BLaER1 treated with 17β-estradiol and CSF1 and Interleukin-3, amounts not matched to agents 10 nM and 100 nM (cell line): ENCODE results near the gene HESX1.

Experiments used
- H3K27ac ChIP-seq, 11 experiments: shearing (Covaris generic); formaldehyde crosslinking; 2 replicates each; pipeline ENCODE4 v1.8.1; 2022
- H3K27me3 ChIP-seq, 11 experiments: shearing (Covaris generic); formaldehyde crosslinking; 2 replicates each; pipeline ENCODE4 v1.8.1; 2022
- H3K36me3 ChIP-seq, 11 experiments: shearing (Covaris generic); formaldehyde crosslinking; 2 replicates each; pipeline ENCODE4 v1.8.1; 2022
- H3K4me1 ChIP-seq, 10 experiments: shearing (Covaris generic); formaldehyde crosslinking; 2 replicates each; pipeline ENCODE4 v1.8.1; 2022
- H3K4me2 ChIP-seq, 11 experiments: shearing (Covaris generic); formaldehyde crosslinking; 2 replicates each; pipeline ENCODE4 v1.8.1; 2022
- H3K4me3 ChIP-seq, 10 experiments: shearing (Covaris generic); formaldehyde crosslinking; 2 replicates each; pipeline ENCODE4 v1.8.1; 2022
- H3K9ac ChIP-seq, 11 experiments: shearing (Covaris generic); formaldehyde crosslinking; 2 replicates each; pipeline ENCODE4 v1.8.1; 2022
- H3K9me3 ChIP-seq, 11 experiments: shearing (Covaris generic); formaldehyde crosslinking; replicated peaks in 1 of 11; 2 replicates each; pipeline ENCODE4 v1.8.1; 2022
- H4K20me1 ChIP-seq, 11 experiments: shearing (Covaris generic); formaldehyde crosslinking; 2 replicates each; pipeline ENCODE4 v1.8.1; 2022
- Cebpa-rat ChIP-seq, 11 experiments: shearing (Covaris generic); IDR thresholded peaks; 2 replicates each; pipeline ENCODE4 v1.8.1; 2022

HESX1 gene

GRCh38 chr3:57199895-57200297 is at the start of gene HESX1:
TSS of gene HESX1 (minus strand) at chr3:57199978. CDS start at chr3:57199918, 60 bp downstream.
- no peak within 1 kb of the TSS for H3K27ac ChIP-seq
- H3K27me3 ChIP-seq, result no peaks in the 10 kb centered on the region
- H3K9ac ChIP-seq, result no peak within 1 kb of the TSS

DNA sequence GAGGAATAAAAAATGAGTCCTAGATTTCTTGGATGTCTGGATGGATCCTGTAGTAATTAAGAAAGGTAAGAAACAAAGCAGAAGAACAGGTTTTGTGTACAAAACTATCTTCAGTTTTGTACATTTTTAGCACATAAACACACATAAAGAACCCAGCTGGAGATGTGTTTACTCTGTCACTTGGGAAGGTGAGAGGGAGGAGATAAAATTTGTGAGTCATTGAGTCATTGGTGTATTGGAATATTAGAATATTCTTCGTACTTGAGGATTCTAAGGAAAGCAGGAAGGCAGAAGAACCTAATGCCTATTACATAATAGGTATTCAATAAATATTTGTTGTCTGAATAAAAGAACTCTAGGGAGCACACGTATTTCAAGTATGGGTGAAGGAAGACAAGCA is 45.2 kb upstream of the HESX1 start:
- Histone ChIP-seq H3K27me3 (no peaks in the 10 kb centered on the region), H3K4me1 (peaks cover 0 to 12% (median 0%) of the 10 kb centered on the region in 10 experiments; a peak in 1 of 20 replicates), H3K9me3 (no peaks in the 10 kb centered on the region), H3K36me3 (peaks cover 81 to 100% (median 97%) of the 10 kb centered on the region in 11 experiments), H4K20me1 (no peaks in the 10 kb centered on the region; a peak in 1 of 22 replicates), H3K4me2 (no peak overlapping the region), H3K27ac (no peak overlapping the region), H3K9ac (no peak overlapping the region), H3K4me3 (no peak overlapping the region)
- no peak for TF ChIP-seq Cebpa-rat (IDR thresholded peaks at IDR 0.05)

More at GRCh38 chr3:57199895-57200297, at the start of gene HESX1:
- no peak for TF ChIP-seq Cebpa-rat (IDR thresholded peaks at IDR 0.05)
- Histone ChIP-seq H3K36me3 (no peaks in the 10 kb centered on the region), H3K9me3 (no peaks in the 10 kb centered on the region), H3K4me1 (no peaks in the 10 kb centered on the region), H3K4me3 (no peak within 1 kb of the TSS), H4K20me1 (no peaks in the 10 kb centered on the region), H3K4me2 (no peak within 1 kb of the TSS)

DNA sequence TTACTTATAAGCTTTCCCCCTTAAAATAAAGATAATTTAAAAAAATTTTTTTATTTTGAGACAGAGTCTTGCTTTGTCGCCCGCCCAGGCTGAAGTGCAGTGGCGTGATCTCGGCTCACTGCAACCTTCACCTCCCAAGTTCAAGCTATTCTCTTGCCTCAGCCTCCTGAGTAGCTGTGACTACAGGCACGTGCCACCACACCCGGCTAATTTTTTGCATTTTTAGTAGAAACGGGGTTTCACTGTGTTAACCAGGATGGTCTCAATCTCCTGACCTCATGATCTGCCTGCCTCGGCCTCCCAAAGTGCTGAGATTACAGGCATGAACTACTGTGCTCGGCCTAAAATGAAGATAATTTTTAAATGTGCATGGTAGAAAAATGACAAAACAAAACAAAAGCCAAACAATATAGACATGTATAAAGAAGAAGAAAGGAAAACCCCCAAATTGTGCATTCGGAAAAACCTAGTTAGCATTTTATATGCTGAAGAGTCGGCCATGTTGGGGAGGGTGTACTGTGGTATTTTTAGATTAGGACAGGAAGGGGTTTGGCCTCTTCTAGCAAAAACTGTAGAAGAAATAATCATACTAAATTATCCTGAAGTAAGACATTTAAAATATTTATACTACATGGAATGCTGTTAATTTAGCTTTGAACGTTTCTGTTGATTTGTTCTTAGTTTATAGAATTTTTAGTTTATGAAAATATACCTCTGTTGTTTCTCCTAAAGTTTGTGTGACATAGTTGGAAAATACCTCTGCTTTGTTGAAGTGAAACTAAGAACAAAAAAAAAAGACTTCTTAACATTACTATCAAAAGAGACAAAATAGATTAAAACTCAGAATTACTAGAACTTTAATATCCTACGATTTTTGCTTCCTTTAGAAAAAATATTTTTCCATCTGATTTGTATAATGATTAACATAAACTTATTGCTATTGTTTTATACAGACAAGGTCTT is 35.1 kb upstream of the HESX1 start:
- Histone ChIP-seq H3K9ac (peak overlapping the region in 1 of 11 experiments; percentile 30; a peak in 1 of 22 replicates), H3K4me3 (no peak overlapping the region), H3K4me1 (peaks cover 7 to 38% (median 11%) of the 10 kb centered on the region in 10 experiments; a peak in 19 of 20 replicates), H3K27ac (no peak overlapping the region; a peak in 1 of 22 replicates), H3K36me3 (peaks cover 31 to 68% (median 54%) of the 10 kb centered on the region in 11 experiments), H3K27me3 (no peaks in the 10 kb centered on the region), H3K9me3 (peaks cover 5 to 13% (median 10%) of the 10 kb centered on the region in 11 experiments; a peak in 16 of 22 replicates), H4K20me1 (peaks cover 0 to 72% (median 14%) of the 10 kb centered on the region in 11 experiments; a peak in 15 of 22 replicates), H3K4me2 (peak overlapping the region in 6 of 11 experiments; percentile 10 to 58 (median 28); a peak in 10 of 22 replicates)
- no peak for TF ChIP-seq Cebpa-rat (IDR thresholded peaks at IDR 0.05)

GRCh38 chr3:57233799-57234198 is 34.0 kb upstream of the HESX1 start:
- TF ChIP-seq Cebpa-rat (IDR thresholded peaks at IDR 0.05), result no peak
- no peaks in the 10 kb centered on the region for H3K27me3 ChIP-seq

DNA sequence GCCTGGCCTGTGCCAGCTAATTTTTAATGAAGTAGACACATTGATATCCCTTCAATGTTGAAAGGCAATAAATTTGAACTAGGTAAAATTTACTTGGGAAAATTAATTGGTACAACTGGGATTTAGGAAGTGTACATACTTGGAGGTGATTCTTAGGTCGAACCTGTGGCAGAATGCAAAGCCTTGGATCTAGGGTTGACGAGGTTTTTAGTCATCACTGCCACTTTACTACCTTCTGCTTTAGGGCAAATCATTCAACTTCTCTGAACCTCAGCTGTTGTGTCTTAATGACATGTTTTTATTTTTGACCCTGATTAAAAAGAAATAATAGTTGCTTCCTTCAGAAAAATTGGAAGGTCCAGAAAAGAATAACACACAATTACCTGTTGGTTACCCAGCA is 30.2 kb upstream of the HESX1 start:
- H3K9ac ChIP-seq, result no peak overlapping the region
- no peak overlapping the region for H3K27ac ChIP-seq
- peaks cover 0 to 26% (median 13%) of the 10 kb centered on the region in 11 experiments; a peak in 16 of 22 replicates for H3K36me3 ChIP-seq
- H4K20me1 ChIP-seq, result peaks cover 3 to 60% (median 26%) of the 10 kb centered on the region in 11 experiments; a peak in 18 of 22 replicates
- peak overlapping the region; percentile 77 to 96 (median 90); a peak in 18 of 22 replicates for H3K4me2 ChIP-seq
- TF ChIP-seq Cebpa-rat (IDR thresholded peaks at IDR 0.05), result no peak
- H3K27me3 ChIP-seq, result no peaks in the 10 kb centered on the region
- no peak overlapping the region for H3K4me3 ChIP-seq
- peaks cover 39 to 61% (median 46%) of the 10 kb centered on the region in 10 experiments for H3K4me1 ChIP-seq
- no peaks in the 10 kb centered on the region for H3K9me3 ChIP-seq

More at GRCh38 chr3:57233799-57234198, 34.0 kb upstream of the HESX1 start:
- no peak overlapping the region for H3K4me3 ChIP-seq
- H3K36me3 ChIP-seq, result peaks cover 20 to 57% (median 44%) of the 10 kb centered on the region in 11 experiments
- peaks cover 18 to 49% (median 22%) of the 10 kb centered on the region in 10 experiments for H3K4me1 ChIP-seq
- H3K27ac ChIP-seq, result no peak overlapping the region
- peaks cover 3 to 82% (median 24%) of the 10 kb centered on the region in 11 experiments; a peak in 18 of 22 replicates for H4K20me1 ChIP-seq
- H3K4me2 ChIP-seq, result peak overlapping the region in 2 of 11 experiments; percentile 35 to 41; a peak in 4 of 22 replicates
- peaks cover 2 to 9% (median 6%) of the 10 kb centered on the region in 11 experiments; a peak in 16 of 22 replicates for H3K9me3 ChIP-seq
- no peak overlapping the region for H3K9ac ChIP-seq

GRCh38 chr3:57227930-57228751 is 28.4 kb upstream of the HESX1 start:
- Histone ChIP-seq H3K9ac (peak overlapping the region; percentile 87 to 94 (median 92)), H3K9me3 (no peaks in the 10 kb centered on the region), H3K36me3 (peaks cover 0 to 23% (median 13%) of the 10 kb centered on the region in 11 experiments; a peak in 14 of 22 replicates), H3K4me2 (peak overlapping the region; percentile 77 to 96 (median 90)), H3K27me3 (no peaks in the 10 kb centered on the region), H3K4me3 (peak overlapping the region; percentile 88 to 99 (median 96)), H4K20me1 (peaks cover 3 to 42% (median 26%) of the 10 kb centered on the region in 11 experiments; a peak in 18 of 22 replicates), H3K27ac (peak overlapping the region; percentile 80 to 94 (median 86)), H3K4me1 (peaks cover 38 to 55% (median 47%) of the 10 kb centered on the region in 10 experiments)
- TF ChIP-seq Cebpa-rat (IDR thresholded peaks at IDR 0.05), result no peak

DNA sequence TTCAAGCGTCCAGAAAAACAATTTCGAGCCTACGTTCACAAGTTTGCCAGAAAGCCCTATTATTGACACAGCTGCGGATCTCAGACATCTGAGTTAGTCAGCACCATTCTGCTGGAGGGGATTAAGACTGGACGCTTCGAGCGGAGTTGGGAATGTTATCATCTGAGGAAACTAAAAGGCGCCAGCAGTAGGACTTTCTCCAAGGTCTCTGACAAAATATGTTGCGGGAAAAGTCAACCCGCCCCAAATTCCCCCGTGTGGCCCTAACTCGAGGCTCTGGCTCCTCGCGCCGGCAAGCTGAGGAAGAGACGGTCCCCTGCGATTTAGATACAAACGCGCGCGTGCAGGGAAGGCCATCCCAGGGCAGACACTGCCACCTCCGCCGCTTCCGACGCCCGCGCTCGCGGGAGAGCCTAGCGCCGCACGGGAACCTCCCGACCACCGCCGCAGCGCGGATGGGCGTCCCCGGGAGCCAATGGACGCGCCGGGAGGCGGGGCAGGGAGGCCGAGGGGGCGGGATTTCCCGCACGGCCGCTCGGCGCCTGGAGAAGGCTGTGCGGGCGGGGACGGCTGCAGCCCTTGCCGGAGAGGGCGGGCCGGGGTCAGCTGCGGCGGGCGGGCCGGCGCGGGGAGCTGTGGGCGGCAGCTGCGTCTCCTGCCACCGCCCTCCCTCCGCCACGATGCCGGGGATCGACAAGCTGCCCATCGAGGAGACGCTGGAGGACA is 27.6 kb upstream of the HESX1 start, which contains the start of gene APPL1:
Gene APPL1 (plus strand): TSS at position 526 of the 726 bp plus-strand sequence. CDS start 155 bp downstream, at position 681.
- H3K36me3 ChIP-seq, result peaks cover 0 to 18% (median 8%) of the 10 kb centered on the region in 11 experiments; a peak in 14 of 22 replicates
- H3K9me3 ChIP-seq, result no peaks in the 10 kb centered on the region
- no peaks in the 10 kb centered on the region for H3K27me3 ChIP-seq
- peaks cover 3 to 36% (median 26%) of the 10 kb centered on the region in 11 experiments; a peak in 18 of 22 replicates for H4K20me1 ChIP-seq
- H3K4me2 ChIP-seq, result peak within 1 kb of the TSS; percentile 77 to 96 (median 90)
- peak within 1 kb of the TSS; percentile 80 to 94 (median 86) for H3K27ac ChIP-seq
- no peak for TF ChIP-seq Cebpa-rat (IDR thresholded peaks at IDR 0.05)
- peak within 1 kb of the TSS; percentile 87 to 94 (median 92) for H3K9ac ChIP-seq
- peak within 1 kb of the TSS; percentile 88 to 99 (median 96) for H3K4me3 ChIP-seq
- peaks cover 38 to 55% (median 45%) of the 10 kb centered on the region in 10 experiments for H3K4me1 ChIP-seq
